ENCODE measurements around the gene CLDN7.

CLDN7 gene

GRCh38 chr17:7289256-7290032 lies 27.2 kb upstream of the CLDN7 start:
- no peak for DNase-seq

- no peak for DNase-seq
These were observed 23.4 kb upstream of the CLDN7 start for GRCh38 chr17:7285679-7286078.

- no peak for DNase-seq
These were observed 22.6 kb upstream of the CLDN7 start for GRCh38 chr17:7284911-7285310.

GRCh38 chr17:7283471-7284216 lies 21.4 kb upstream of the CLDN7 start:
- DNase-seq: no peak

- no peak for DNase-seq
These were observed 20.6 kb upstream of the CLDN7 start for GRCh38 chr17:7282752-7283321.

- DNase-seq: peak in 2 of 56 donors; percentile 15 to 40
These were observed 19.9 kb upstream of the CLDN7 start for GRCh38 chr17:7281953-7282751.

GRCh38 chr17:7281074-7281952 lies 19.0 kb upstream of the CLDN7 start, which contains the start of gene SLC2A4:
SLC2A4 (plus strand) TSS chr17:7281718; CDS start chr17:7281935, 217 bp downstream.
- peak in 49 of 56 donors; percentile 16 to 91 (median 61) for DNase-seq

GRCh38 chr17:7280519-7281073 lies 18.3 kb upstream of the CLDN7 start:
- peak in 50 of 56 donors; percentile 19 to 88 (median 64) for DNase-seq

- no peak for DNase-seq
These were observed 17.2 kb upstream of the CLDN7 start for GRCh38 chr17:7279448-7279847.

GRCh38 chr17:7266784-7267183 lies 4.5 kb upstream of the CLDN7 start:
- DNase-seq: no peak

GRCh38 chr17:7263801-7264078 lies 1.5 kb upstream of the CLDN7 start:
- no peak for DNase-seq

- DNase-seq: no peak
These were observed 890 bp upstream of the CLDN7 start for GRCh38 chr17:7262935-7263800.

- DNase-seq: peak in 1 of 56 donors; percentile 11
These were observed 693 bp downstream of the CLDN7 start for GRCh38 chr17:7261379-7262191.

- no peak for DNase-seq
These were observed 1.5 kb downstream of the CLDN7 start for GRCh38 chr17:7260651-7261378.

- no peak for DNase-seq
These were observed 2.1 kb downstream of the CLDN7 start for GRCh38 chr17:7260151-7260550.

GRCh38 chr17:7259555-7259889 lies 2.8 kb downstream of the CLDN7 start:
- no peak for DNase-seq

- DNase-seq: no peak
These were observed 3.3 kb downstream of the CLDN7 start for GRCh38 chr17:7258731-7259554.
